Neural cell (in vitro differentiated cells): ENCODE results near the gene BIRC6.

Experiments used
- EP300 ChIP-seq: fragments of 450-650 bp; conservative IDR thresholded peaks from 2 replicates; pipeline ENCODE4 v1.6.1; 2014; ENCODE audit warnings: antibody characterized with exemption, mild to moderate bottlenecking, moderate library complexity; ENCODE audit not compliant: poor library complexity, severe bottlenecking
- EZH2 ChIP-seq: fragments of 200-600, 300-800 bp; shearing (Covaris generic), sonication (generic); IDR thresholded peaks from 2 replicates; pipeline ENCODE4 v1.6.1; 2014; ENCODE audit warnings: antibody characterized with exemption, low read length, borderline replicate concordance, mild to moderate bottlenecking; ENCODE audit not compliant: insufficient read depth, poor library complexity, severe bottlenecking
- MXI1 ChIP-seq: fragments of 450-650 bp; conservative IDR thresholded peaks from 2 replicates; pipeline ENCODE4 v1.6.1; 2014; ENCODE audit warnings: antibody characterized with exemption, mild to moderate bottlenecking; ENCODE audit not compliant: poor library complexity, severe bottlenecking
- POLR2AphosphoS5 ChIP-seq: IDR thresholded peaks from 2 replicates; pipeline ENCODE4 v1.6.1; 2012
- RAD21 ChIP-seq: fragments of 450-650 bp; conservative IDR thresholded peaks from 2 replicates; pipeline ENCODE4 v1.6.1; 2014; ENCODE audit warnings: antibody characterized with exemption, mild to moderate bottlenecking, moderate library complexity
- SMC3 ChIP-seq: fragments of 450-650 bp; conservative IDR thresholded peaks from 2 replicates; pipeline ENCODE4 v1.6.1; 2014; ENCODE audit warnings: antibody characterized with exemption, mild to moderate bottlenecking, moderate library complexity; ENCODE audit not compliant: poor library complexity
- TAF1 ChIP-seq: IDR thresholded peaks from 2 replicates; pipeline ENCODE4 v1.6.1; 2012; ENCODE audit warnings: low read depth
- TF ChIP-seq, protein P1 (sequence below): fragments of 450-650 bp; IDR thresholded peaks from 2 replicates; pipeline ENCODE4 v1.5.1; 2014; ENCODE audit warnings: antibody characterized with exemption, mild to moderate bottlenecking, moderate library complexity; ENCODE audit not compliant: poor library complexity, severe bottlenecking
- TF ChIP-seq, protein P2 (sequence below): IDR thresholded peaks from 2 replicates; pipeline ENCODE4 v1.6.1; 2012; ENCODE audit warnings: borderline replicate concordance

DNA sequence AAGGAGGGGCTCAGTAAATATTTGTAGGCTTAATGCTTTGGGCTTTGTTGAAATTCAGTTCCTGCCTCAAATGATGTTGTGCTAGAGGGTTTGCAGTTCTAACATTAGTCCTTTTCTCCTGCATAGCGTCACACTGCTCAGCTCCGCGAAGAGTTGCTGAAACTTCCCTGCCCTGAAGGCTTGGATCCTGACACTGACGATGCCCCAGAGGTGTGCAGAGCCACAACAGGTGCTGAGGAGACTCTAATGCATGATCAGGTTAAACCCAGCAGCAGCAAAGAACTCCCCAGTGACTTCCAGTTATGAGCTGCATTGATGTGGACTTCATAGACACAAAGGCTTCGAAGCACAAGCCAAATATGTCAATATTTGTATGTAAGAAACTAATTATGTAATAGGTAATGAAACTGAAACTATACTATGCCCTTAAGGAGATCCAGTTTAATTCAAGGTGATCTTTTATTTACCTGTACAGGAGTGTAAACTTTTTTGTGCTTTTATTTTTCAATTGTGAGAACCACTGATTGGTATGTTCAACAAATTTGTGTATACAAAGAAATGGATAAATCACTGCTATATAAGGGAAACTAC lies 260.9 kb downstream of the BIRC6 start:
- TF ChIP-seq, protein P1, sequence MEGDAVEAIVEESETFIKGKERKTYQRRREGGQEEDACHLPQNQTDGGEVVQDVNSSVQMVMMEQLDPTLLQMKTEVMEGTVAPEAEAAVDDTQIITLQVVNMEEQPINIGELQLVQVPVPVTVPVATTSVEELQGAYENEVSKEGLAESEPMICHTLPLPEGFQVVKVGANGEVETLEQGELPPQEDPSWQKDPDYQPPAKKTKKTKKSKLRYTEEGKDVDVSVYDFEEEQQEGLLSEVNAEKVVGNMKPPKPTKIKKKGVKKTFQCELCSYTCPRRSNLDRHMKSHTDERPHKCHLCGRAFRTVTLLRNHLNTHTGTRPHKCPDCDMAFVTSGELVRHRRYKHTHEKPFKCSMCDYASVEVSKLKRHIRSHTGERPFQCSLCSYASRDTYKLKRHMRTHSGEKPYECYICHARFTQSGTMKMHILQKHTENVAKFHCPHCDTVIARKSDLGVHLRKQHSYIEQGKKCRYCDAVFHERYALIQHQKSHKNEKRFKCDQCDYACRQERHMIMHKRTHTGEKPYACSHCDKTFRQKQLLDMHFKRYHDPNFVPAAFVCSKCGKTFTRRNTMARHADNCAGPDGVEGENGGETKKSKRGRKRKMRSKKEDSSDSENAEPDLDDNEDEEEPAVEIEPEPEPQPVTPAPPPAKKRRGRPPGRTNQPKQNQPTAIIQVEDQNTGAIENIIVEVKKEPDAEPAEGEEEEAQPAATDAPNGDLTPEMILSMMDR, result no peak
- TF ChIP-seq RAD21 (no peak), EZH2 (no peak), POLR2AphosphoS5 (no peak), EP300 (no peak), MXI1 (no peak), TAF1 (no peak), SMC3 (no peak)
- TF ChIP-seq, protein P2, sequence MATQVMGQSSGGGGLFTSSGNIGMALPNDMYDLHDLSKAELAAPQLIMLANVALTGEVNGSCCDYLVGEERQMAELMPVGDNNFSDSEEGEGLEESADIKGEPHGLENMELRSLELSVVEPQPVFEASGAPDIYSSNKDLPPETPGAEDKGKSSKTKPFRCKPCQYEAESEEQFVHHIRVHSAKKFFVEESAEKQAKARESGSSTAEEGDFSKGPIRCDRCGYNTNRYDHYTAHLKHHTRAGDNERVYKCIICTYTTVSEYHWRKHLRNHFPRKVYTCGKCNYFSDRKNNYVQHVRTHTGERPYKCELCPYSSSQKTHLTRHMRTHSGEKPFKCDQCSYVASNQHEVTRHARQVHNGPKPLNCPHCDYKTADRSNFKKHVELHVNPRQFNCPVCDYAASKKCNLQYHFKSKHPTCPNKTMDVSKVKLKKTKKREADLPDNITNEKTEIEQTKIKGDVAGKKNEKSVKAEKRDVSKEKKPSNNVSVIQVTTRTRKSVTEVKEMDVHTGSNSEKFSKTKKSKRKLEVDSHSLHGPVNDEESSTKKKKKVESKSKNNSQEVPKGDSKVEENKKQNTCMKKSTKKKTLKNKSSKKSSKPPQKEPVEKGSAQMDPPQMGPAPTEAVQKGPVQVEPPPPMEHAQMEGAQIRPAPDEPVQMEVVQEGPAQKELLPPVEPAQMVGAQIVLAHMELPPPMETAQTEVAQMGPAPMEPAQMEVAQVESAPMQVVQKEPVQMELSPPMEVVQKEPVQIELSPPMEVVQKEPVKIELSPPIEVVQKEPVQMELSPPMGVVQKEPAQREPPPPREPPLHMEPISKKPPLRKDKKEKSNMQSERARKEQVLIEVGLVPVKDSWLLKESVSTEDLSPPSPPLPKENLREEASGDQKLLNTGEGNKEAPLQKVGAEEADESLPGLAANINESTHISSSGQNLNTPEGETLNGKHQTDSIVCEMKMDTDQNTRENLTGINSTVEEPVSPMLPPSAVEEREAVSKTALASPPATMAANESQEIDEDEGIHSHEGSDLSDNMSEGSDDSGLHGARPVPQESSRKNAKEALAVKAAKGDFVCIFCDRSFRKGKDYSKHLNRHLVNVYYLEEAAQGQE, result no peak
